ENCODE data around the gene RPS6KA2.

RPS6KA2 gene

DNA sequence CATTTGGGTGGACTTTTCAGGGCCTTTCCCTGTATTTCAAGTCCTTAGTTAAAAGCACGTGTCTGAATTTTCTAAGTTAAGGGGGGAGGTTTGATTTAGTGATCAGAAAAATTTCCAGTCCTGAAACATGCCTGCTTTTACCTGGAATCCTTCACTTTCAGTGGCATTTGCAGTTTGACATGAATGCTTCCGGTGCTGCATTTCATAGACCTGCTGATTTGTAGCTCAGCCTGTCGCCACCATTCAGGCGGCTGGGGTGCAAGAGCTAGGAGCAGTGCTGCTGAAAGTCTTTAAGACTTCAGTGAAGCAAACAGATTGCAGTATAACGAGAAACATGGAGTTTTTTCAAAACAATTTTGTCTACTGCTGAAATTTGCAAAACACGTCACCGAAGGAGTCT is 14.0 kb downstream of the RPS6KA2 start:
- no peak for DNase-seq

GRCh38 chr6:166612471-166612881 is 14.6 kb downstream of the RPS6KA2 start:
- DNase-seq, result no peak

- no peak for DNase-seq
Measured at GRCh38 chr6:166611631-166612030, 15.4 kb downstream of the RPS6KA2 start.

DNA sequence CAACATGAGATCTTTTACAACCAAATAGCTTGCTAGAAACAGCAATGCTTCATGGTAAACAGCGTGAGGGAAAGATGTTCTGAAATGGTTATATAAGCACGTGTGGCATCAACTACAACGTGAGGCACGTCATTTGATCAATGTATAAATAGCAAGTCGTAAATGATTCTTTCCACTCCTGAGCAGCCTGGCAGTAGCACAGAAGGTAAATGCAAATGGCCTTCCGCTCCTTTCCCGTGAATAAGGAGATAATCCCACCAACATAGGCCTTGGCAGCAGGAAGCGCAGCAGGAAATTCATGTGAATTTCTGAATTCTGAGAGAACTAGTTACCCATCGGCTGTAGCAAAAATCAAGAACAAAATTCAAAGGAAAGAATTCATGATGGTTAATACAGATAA is 17.0 kb downstream of the RPS6KA2 start:
- DNase-seq, result no peak

GRCh38 chr6:166608774-166609173 is 18.3 kb downstream of the RPS6KA2 start:
- no peak for DNase-seq

GRCh38 chr6:166605752-166606151 is 21.3 kb downstream of the RPS6KA2 start:
- DNase-seq, result no peak

GRCh38 chr6:166604911-166605310 is 22.1 kb downstream of the RPS6KA2 start:
- no peak for DNase-seq

DNA sequence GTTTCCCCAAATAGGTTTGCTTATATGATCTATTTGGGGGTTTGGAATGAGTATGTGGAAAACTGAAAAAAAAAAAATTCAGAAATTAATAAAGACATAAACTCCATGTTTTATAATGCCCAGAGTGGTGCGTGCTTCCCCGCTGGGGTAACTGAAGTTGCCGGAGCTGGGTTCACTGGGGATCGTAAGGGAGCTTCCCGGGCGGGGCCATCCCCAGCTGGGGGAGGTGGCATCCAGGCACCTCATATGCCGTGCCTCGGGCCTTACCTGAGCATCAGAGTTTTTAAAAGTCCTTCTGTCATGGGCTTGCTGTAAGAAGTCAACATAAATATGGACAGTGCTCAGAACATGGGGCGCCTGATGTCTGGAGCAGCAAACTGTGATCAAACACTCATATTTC is 22.7 kb downstream of the RPS6KA2 start:
- DNase-seq, result no peak

GRCh38 chr6:166603043-166603690 is 23.9 kb downstream of the RPS6KA2 start:
- DNase-seq, result no peak

DNA sequence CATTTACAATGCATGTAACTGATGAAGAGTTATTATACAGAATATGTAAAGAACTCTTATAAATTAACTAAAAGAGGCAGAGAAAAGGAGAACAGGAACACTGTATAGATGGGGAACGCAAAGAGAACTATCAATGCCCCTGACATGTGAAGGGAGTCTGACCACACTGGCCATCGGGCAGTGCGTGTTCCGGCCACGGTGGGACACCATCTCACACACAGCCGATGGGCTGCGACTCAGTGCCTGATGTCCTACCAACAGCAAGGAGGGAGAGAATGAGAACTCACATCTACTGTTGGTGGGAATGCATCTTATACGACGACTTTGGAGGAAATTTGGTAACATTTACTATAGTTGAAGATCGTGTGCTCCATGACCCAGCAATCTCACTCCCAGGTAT is 25.1 kb downstream of the RPS6KA2 start:
- no peak for DNase-seq

GRCh38 chr6:166600931-166601330 is 26.1 kb downstream of the RPS6KA2 start:
- DNase-seq, result no peak

DNA sequence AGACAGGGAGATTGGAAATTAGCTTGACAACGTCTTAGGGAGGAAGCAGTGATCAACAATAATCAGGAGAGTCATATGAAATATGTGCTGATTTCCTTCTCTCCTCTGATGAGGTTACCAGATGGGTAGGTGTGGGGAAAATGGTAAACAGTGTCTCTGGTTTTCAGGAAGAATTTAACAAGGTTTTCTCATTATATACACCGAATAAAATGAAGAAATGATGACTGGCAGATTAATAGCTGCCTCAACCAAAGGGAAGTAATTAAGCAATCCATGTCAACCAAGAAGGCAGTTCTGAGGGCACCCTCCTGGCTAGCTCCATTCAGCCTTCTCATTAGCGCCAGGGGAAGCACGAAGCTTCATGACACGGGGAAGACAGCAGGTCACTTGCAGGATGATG is 27.8 kb downstream of the RPS6KA2 start:
- DNase-seq, result no peak

DNA sequence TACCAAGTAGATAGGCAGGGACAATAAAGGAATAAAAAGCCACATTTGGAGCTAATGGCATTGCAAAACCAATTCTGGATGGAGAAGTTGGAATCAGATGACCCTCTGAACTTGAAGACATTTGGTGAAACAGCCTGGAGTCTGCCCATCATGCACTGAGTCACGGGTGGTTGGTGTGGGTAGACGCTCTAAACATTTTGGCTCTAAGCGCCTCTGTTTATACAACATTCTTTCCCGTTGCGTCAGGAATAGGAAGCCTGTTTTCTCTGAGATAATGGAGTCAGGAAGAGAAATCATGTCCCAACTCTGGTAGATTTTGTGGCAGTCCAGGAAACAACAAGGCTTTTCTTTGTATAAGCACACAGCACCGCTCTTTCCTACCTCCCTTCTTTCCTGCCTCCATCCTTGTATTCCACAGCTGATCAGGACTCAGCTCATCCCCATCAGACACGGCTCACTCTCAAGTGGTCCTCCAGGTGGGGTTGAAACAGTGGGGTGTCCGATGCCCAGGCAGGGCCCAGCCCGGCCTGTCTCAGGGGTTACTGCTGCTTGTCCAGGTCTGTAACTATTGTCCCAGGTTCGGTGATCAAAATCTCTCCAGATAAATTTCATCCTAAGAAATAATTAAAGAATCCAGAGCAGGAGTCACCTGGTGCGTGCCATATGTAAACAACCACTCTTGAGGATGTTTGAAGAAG is 28.5 kb downstream of the RPS6KA2 start:
- DNase-seq, result no peak

- no peak for DNase-seq
Measured at GRCh38 chr6:166597711-166598440, 29.2 kb downstream of the RPS6KA2 start.

- no peak for DNase-seq
Measured at GRCh38 chr6:166596776-166597507, 30.1 kb downstream of the RPS6KA2 start.

DNA sequence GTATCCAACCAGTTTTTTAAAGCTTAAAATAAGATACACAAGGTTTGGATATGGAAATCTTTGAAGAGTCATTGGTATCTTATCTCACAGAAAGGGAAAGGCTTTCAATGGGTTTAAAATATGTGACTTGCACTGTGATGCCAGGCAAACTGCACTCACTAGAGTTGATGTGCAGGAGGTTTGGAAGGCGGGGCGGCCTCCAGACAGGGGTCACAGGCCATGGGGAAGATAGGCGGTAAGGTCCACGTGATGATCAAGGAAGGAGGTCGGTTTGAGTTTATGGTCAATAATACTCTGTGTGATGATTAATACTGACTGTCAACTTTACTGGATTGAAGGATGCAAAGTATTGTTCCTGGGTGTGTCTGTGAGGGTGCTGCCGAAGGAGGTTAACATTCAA is 31.1 kb downstream of the RPS6KA2 start:
- no peak for DNase-seq

DNA sequence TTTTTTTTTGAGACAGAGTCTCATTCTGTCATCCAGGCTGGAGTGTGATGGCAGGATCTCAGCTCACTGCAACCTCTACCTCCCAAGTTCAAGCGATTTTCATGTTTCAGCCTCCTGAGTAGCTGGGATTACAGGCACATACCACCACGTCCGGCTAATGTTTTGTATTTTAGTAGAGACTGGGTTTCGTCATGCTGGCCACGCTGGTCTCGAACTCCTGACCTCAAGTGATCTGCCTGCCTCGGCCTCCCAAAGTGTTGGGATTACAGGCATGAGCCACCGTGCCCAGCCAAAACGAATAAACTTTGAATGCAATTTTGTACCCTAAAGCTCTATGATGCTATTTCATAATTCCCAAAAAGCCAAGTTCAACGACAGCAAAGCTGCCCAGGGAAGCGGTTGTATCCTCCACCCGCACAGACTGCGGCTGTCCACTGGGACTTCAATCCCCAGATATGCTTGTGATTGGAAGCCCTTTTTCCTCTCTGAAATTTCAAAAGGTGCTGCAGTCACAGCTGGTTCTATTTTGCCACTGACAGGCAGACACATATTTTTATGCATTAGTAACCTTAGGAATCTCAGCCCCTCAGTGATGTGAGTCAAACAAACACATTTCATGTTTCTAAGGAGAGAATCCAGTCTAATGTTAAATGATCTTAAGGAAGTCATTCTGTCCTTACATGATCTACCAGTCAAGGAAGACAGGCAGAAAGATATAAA is 31.8 kb downstream of the RPS6KA2 start:
- DNase-seq, result no peak

DNA sequence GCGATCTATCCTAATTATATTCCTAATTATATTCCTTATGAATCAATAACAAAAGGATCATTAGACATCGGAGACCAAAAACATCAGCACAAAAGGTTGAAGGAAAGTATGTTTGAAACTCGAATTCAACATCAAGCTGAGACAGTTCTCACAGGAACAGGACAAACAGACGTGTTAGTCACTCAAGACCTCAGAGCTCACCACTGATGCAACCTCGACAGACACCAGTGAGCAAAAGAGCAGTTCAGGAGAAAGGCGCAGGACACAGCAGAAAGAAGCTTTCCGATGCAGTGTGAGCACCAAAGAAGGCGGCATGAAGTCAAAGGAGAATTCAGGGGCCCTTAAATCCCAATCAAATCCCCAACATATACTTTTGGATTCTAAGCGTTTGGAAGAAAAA is 34.2 kb downstream of the RPS6KA2 start:
- DNase-seq, result no peak

DNA sequence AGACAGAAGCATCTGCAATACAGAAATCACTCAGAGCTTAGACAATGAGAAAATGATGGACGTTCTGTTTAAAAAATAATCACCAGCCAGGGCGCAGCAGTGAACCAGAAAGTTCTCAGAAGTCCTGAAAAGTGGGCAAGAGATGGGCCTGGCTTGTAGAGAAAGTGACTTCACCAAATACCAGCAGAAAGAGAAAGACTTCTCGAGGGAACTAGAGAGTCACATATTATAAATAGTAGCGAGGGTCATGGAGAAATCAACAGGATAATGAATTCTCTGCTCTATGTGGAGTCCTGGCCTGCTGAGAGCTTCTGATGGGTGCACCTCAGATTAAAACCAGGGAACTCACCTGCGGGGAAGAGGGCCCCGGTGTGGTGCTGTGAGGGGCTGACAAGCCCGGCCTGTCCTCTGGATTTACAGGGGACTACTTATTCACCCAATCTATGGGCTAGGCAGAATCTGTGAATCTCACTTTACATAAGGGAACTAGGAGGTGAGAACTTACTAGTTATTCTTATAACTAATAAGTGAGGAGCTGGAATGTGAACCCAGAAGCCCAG is 35.0 kb downstream of the RPS6KA2 start:
- DNase-seq, result no peak

DNA sequence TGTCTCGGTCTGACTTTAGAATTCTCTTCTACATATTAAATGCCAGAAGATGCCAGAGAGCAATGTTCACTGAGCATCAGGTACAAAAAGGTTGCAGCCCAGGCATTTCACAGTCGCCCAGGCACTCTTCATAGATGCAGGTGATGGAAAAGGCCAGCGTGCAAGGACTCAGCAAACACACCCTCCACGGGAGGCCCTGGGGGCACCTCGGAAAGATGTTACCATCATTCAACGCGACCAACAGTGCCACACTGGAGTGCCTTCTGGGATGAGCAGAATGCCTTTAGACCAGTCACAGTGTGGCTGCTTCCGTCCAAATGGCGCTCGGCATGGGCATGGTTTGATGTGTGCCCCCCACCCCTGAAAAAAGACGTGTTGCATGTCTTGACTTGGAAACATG is 36.0 kb downstream of the RPS6KA2 start:
- DNase-seq, result no peak

- no peak for DNase-seq
Measured at GRCh38 chr6:166589786-166590574, 37.1 kb downstream of the RPS6KA2 start.

GRCh38 chr6:166589337-166589731 is 37.7 kb downstream of the RPS6KA2 start:
- no peak for DNase-seq

Data from GDM1 (cell line).